PC-3 (cell line): ENCODE measurements around the gene CASP12.

Experiments
- EZH2 ChIP-seq: fragments of 300-600 bp; sonication (generic); IDR thresholded peaks from one replicate; pipeline ENCODE4 v1.6.1; 2017; ENCODE audit warnings: antibody characterized with exemption, mild to moderate bottlenecking, low read length; ENCODE audit not compliant: unreplicated experiment
- TF ChIP-seq, protein P1 (sequence below): fragments of 300-600 bp; sonication (generic); conservative IDR thresholded peaks from 2 replicates; pipeline ENCODE4 v1.5.1; 2017; ENCODE audit warnings: antibody characterized with exemption, low read depth, mild to moderate bottlenecking, low read length

DNA sequence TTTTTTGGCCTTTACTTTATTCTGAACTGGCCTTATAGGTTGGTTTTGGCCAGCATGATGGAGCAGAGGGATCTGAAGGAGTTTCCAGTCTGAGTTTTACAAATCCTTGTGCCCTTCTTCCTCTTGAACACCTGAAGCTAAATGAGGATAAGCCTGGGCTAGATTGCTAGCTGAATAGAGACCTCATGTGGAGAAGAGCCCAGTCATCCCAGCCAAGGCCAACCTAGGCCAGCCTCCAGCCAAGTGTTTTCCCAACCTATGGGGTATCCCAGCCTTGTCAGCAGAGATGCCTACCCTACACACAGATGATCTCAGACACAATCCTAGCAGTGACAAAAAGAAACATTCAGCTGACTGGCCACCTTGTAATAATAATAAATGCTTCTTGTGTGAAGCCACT, 966 bp upstream of the CASP12 start:
- no peak for TF ChIP-seq EZH2
- TF ChIP-seq, protein P1, sequence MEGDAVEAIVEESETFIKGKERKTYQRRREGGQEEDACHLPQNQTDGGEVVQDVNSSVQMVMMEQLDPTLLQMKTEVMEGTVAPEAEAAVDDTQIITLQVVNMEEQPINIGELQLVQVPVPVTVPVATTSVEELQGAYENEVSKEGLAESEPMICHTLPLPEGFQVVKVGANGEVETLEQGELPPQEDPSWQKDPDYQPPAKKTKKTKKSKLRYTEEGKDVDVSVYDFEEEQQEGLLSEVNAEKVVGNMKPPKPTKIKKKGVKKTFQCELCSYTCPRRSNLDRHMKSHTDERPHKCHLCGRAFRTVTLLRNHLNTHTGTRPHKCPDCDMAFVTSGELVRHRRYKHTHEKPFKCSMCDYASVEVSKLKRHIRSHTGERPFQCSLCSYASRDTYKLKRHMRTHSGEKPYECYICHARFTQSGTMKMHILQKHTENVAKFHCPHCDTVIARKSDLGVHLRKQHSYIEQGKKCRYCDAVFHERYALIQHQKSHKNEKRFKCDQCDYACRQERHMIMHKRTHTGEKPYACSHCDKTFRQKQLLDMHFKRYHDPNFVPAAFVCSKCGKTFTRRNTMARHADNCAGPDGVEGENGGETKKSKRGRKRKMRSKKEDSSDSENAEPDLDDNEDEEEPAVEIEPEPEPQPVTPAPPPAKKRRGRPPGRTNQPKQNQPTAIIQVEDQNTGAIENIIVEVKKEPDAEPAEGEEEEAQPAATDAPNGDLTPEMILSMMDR: no peak
